ENCODE measurements around the gene GPBP1L1. TPM values are rescaled to one million over a fixed set of nuclear protein-coding genes. Genes with fewer than 3 reads are reported as not detected.

Gene GPBP1L1
- total and polyA plus RNA-seq, 9 of the 15 experiments (the other 6 are each of a cell fraction or from before 2014, with no cell fraction given) = 86.0 to 216 (median 138) TPM

DNA sequence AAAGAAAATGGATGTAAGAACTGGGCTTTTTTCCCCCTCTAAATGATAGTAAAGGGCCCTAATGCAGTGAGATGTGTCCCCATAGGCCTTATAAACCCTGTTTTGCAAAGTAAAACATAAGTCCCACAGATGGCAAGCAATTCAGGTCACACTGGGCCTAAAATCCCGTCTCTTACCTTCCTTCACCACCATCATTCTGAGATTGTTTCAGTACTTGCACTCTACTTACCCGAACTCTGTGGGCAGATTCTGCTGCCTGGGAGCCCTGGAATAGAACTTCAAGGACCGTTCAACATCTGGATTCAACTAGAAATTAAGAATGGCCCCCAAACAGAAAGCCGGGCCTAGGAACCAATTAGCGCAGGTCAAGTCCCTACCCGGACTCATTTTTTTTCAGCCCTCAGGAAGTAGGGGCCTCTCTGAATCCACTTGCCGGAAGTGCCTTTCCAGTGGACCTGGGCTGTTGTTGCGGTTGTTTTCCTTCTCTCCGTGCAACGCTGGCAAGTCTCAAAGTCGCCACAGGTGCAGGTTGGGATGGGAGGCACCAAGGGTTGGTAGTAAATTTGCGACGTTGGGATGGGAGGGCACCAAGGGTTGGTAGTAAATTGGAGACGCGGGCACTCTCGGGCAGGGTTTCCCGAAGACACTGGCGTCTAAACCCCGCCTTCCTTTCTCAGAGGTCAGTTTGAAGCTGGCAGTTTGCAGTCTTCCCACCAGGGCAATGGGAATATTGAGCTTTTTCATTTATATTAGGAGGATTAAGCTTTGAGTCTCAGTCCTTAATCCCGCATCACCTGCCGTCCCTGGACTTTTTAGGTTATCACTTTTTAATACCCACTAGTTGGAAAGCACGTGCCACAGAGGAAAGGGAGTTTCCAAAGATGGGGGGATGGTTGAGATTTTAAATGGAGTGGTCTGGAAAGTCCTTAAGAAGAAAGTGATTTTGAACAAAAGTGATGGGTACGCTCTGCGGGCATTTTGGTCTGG is 1.7 kb upstream of the GPBP1L1 start, which contains the start of gene TMEM69 (continued):
- TF ChIP-seq PYGO2 (tag; IDR thresholded peaks at IDR 0.05) = peak; percentile 58; the same call in 1 of the 2 replicates
- TF ChIP-seq, protein P1, sequence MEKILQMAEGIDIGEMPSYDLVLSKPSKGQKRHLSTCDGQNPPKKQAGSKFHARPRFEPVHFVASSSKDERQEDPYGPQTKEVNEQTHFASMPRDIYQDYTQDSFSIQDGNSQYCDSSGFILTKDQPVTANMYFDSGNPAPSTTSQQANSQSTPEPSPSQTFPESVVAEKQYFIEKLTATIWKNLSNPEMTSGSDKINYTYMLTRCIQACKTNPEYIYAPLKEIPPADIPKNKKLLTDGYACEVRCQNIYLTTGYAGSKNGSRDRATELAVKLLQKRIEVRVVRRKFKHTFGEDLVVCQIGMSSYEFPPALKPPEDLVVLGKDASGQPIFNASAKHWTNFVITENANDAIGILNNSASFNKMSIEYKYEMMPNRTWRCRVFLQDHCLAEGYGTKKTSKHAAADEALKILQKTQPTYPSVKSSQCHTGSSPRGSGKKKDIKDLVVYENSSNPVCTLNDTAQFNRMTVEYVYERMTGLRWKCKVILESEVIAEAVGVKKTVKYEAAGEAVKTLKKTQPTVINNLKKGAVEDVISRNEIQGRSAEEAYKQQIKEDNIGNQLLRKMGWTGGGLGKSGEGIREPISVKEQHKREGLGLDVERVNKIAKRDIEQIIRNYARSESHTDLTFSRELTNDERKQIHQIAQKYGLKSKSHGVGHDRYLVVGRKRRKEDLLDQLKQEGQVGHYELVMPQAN (IDR thresholded peaks at IDR 0.05; ENCODE audit: borderline replicate concordance) = peak; percentile 89
- no peak for TF ChIP-seq SPI1 (IDR thresholded peaks at IDR 0.05; ENCODE audit: borderline replicate concordance, low read depth, low read length)
- TF ChIP-seq, protein P2, sequence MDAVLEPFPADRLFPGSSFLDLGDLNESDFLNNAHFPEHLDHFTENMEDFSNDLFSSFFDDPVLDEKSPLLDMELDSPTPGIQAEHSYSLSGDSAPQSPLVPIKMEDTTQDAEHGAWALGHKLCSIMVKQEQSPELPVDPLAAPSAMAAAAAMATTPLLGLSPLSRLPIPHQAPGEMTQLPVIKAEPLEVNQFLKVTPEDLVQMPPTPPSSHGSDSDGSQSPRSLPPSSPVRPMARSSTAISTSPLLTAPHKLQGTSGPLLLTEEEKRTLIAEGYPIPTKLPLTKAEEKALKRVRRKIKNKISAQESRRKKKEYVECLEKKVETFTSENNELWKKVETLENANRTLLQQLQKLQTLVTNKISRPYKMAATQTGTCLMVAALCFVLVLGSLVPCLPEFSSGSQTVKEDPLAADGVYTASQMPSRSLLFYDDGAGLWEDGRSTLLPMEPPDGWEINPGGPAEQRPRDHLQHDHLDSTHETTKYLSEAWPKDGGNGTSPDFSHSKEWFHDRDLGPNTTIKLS (IDR thresholded peaks at IDR 0.05; ENCODE audit: borderline replicate concordance, low read depth) = peak; percentile 70; the same call in 1 of the 2 replicates
- TF ChIP-seq MCM5 (IDR thresholded peaks at IDR 0.05; ENCODE audit: low read depth) = no peak
- TF ChIP-seq ATF1 (CRISPR knock-in tag; IDR thresholded peaks at IDR 0.05) = no peak
- TF ChIP-seq ATF1 (tag; IDR thresholded peaks at IDR 0.05) = peak; percentile 31
- TF ChIP-seq XRCC4 (IDR thresholded peaks at IDR 0.05; ENCODE audit: extremely low read depth, insufficient read depth, insufficient read length) = no peak
- peak; percentile 98 for TF ChIP-seq ZEB2 (IDR thresholded peaks at IDR 0.05)
- 0 out of 2 replicates have a peak, but pooled peaks have one; percentile 38 for TF ChIP-seq RUNX1 (IDR thresholded peaks at IDR 0.05; ENCODE audit: low read depth)
- TF ChIP-seq, protein P3, sequence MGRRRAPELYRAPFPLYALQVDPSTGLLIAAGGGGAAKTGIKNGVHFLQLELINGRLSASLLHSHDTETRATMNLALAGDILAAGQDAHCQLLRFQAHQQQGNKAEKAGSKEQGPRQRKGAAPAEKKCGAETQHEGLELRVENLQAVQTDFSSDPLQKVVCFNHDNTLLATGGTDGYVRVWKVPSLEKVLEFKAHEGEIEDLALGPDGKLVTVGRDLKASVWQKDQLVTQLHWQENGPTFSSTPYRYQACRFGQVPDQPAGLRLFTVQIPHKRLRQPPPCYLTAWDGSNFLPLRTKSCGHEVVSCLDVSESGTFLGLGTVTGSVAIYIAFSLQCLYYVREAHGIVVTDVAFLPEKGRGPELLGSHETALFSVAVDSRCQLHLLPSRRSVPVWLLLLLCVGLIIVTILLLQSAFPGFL (CRISPR knock-in tag; IDR thresholded peaks at IDR 0.05) = 0 out of 2 replicates have a peak, but pooled peaks have one; percentile 86
- TF ChIP-seq, protein P4, sequence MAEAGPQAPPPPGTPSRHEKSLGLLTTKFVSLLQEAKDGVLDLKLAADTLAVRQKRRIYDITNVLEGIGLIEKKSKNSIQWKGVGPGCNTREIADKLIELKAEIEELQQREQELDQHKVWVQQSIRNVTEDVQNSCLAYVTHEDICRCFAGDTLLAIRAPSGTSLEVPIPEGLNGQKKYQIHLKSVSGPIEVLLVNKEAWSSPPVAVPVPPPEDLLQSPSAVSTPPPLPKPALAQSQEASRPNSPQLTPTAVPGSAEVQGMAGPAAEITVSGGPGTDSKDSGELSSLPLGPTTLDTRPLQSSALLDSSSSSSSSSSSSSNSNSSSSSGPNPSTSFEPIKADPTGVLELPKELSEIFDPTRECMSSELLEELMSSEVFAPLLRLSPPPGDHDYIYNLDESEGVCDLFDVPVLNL (CRISPR knock-in tag; IDR thresholded peaks at IDR 0.05; ENCODE audit: low read depth) = no peak
- TF ChIP-seq ZNF23 (CRISPR knock-in tag; IDR thresholded peaks at IDR 0.05) = 0 out of 2 replicates have a peak, but pooled peaks have one; percentile 26
- no peak for TF ChIP-seq GABPB2 (CRISPR knock-in tag; conservative IDR thresholded peaks at IDR 0.05)

Measured in K562 (cell line).